ENCODE results near the gene MLXIP. TPM values are rescaled to one million over a fixed set of nuclear protein-coding genes. Genes with fewer than 3 reads are reported as not detected.

MLXIP gene
- total RNA-seq, 1 donor from 2014 or later: 1.9 TPM

DNA sequence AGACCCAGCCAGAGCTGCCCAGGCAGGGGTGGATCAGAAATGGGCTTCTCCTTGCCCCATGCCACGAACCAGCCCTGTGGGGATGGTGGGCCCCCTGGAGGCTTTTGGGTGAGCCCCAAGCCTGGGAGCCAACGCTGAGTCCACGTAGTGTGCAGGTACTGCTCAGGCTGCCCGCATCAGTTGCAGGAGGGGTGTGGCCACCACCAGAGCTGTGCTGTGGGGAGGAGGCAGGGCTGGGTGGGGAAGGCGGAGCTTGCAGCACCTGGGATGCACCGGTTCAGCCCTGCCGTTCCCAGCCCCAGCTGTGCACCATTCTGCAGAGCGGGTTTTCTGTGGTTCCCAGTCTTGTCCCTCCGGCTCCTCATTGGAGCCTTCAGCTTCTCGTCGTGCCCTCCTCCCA, 59.1 kb downstream of the MLXIP start:
- Histone ChIP-seq H3K79me2 (ENCODE audit: low read depth) (no peaks in the 10 kb centered on the region), H3K4me2 (peak overlapping the region; percentile 58), H2AFZ (replicated peaks) (peak overlapping the region; percentile 36), H4K20me1 (ENCODE audit: low read depth) (no peaks in the 10 kb centered on the region), H3K9ac (no peak overlapping the region), H3K36me3 (no peaks in the 10 kb centered on the region), H3K27me3 (no peaks in the 10 kb centered on the region), H3K9me3 (ENCODE audit: low read depth) (no peaks in the 10 kb centered on the region), H3F3A (ENCODE audit: low read depth) (peaks cover 6% of the 10 kb centered on the region), H3K27ac (no peak overlapping the region), H3K4me1 (peaks cover 9% of the 10 kb centered on the region), H3K4me3 (no peak overlapping the region)
- H3K4me3 Mint-ChIP-seq: no peak overlapping the region
- no peak overlapping the region for H3K27ac Mint-ChIP-seq
- peaks cover 21% of the 10 kb centered on the region for H3K36me3 Mint-ChIP-seq
- H3K4me1 Mint-ChIP-seq: no peaks in the 10 kb centered on the region
- TF ChIP-seq, protein P1, sequence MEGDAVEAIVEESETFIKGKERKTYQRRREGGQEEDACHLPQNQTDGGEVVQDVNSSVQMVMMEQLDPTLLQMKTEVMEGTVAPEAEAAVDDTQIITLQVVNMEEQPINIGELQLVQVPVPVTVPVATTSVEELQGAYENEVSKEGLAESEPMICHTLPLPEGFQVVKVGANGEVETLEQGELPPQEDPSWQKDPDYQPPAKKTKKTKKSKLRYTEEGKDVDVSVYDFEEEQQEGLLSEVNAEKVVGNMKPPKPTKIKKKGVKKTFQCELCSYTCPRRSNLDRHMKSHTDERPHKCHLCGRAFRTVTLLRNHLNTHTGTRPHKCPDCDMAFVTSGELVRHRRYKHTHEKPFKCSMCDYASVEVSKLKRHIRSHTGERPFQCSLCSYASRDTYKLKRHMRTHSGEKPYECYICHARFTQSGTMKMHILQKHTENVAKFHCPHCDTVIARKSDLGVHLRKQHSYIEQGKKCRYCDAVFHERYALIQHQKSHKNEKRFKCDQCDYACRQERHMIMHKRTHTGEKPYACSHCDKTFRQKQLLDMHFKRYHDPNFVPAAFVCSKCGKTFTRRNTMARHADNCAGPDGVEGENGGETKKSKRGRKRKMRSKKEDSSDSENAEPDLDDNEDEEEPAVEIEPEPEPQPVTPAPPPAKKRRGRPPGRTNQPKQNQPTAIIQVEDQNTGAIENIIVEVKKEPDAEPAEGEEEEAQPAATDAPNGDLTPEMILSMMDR (IDR thresholded peaks at IDR 0.05): no peak
- TF ChIP-seq EZH2 (IDR thresholded peaks at IDR 0.05): no peak
- no peak for TF ChIP-seq EZH2phosphoT487 (IDR thresholded peaks at IDR 0.05)
- peak; percentile 64 for DNase-seq (ENCODE audit: low spot score)
- no peaks in the 10 kb centered on the region for H3K9me3 Mint-ChIP-seq
- H3K27me3 Mint-ChIP-seq (ENCODE audit: insufficient read depth, low read depth): peaks cover 3% of the 10 kb centered on the region

DNA sequence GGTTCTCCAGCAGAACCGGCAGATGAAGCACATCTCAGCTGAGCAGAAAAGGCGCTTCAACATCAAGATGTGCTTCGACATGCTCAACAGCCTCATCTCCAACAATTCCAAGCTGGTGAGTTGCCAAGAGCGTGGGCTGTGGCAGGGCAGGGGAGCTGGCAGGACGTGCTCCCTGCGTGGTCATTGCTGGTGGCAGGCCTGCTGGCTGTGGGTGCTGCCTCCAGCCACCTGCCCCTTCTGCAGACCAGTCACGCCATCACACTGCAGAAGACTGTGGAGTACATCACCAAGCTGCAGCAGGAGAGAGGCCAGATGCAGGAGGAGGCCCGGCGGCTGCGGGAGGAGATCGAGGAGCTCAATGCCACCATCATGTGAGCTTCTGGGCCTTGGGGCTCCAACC, 59.6 kb downstream of the MLXIP start:
- Mint-ChIP-seq H3K27me3 (ENCODE audit: insufficient read depth, low read depth) (peaks cover 3% of the 10 kb centered on the region), H3K36me3 (peaks cover 24% of the 10 kb centered on the region), H3K9me3 (no peaks in the 10 kb centered on the region), H3K4me3 (no peak overlapping the region), H3K4me1 (no peaks in the 10 kb centered on the region), H3K27ac (no peak overlapping the region)
- TF ChIP-seq, protein P1 (IDR thresholded peaks at IDR 0.05): no peak
- TF ChIP-seq EZH2phosphoT487 (IDR thresholded peaks at IDR 0.05) (no peak), EZH2 (IDR thresholded peaks at IDR 0.05) (no peak)
- H3K9me3 ChIP-seq (ENCODE audit: low read depth): no peaks in the 10 kb centered on the region
- H3K4me3 ChIP-seq: no peak overlapping the region
- no peak overlapping the region for H3K4me2 ChIP-seq
- H3K27ac ChIP-seq: no peak overlapping the region
- no peak for DNase-seq (ENCODE audit: low spot score)
- H3K9ac ChIP-seq: no peak overlapping the region
- H3F3A ChIP-seq (ENCODE audit: low read depth): peaks cover 6% of the 10 kb centered on the region
- H3K36me3 ChIP-seq: no peaks in the 10 kb centered on the region
- H2AFZ ChIP-seq (replicated peaks): peak overlapping the region; percentile 36
- no peaks in the 10 kb centered on the region for H4K20me1 ChIP-seq (ENCODE audit: low read depth)
- no peaks in the 10 kb centered on the region for H3K79me2 ChIP-seq (ENCODE audit: low read depth)
- peaks cover 9% of the 10 kb centered on the region for H3K4me1 ChIP-seq
- no peaks in the 10 kb centered on the region for H3K27me3 ChIP-seq

DNA sequence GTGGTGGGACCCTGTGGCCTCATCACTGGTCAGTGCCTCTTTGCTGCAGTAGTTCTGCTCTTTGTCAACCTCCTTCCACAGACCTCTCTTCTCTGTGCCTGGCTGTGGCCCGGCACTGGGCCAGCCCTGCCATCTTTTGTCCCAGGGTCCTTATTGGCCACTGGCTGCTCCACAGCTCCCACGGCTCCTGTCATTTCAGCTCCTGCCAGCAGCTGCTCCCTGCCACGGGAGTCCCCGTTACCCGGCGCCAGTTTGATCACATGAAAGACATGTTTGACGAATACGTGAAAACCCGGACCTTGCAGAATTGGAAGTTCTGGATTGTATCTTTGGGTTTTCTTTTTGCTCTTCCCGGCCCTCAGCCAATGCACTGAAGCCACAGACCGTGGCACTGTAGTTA, 60.1 kb downstream of the MLXIP start:
- Histone ChIP-seq H3K36me3 (no peaks in the 10 kb centered on the region), H3K4me2 (no peak overlapping the region), H3K9me3 (ENCODE audit: low read depth) (no peaks in the 10 kb centered on the region), H4K20me1 (ENCODE audit: low read depth) (no peaks in the 10 kb centered on the region), H3F3A (ENCODE audit: low read depth) (peaks cover 6% of the 10 kb centered on the region), H3K4me3 (no peak overlapping the region), H3K9ac (no peak overlapping the region), H3K27ac (no peak overlapping the region), H3K27me3 (no peaks in the 10 kb centered on the region), H3K79me2 (ENCODE audit: low read depth) (no peaks in the 10 kb centered on the region), H2AFZ (replicated peaks) (no peak overlapping the region), H3K4me1 (peaks cover 9% of the 10 kb centered on the region)
- H3K4me1 Mint-ChIP-seq: no peaks in the 10 kb centered on the region
- DNase-seq (ENCODE audit: low spot score): no peak
- no peak overlapping the region for H3K4me3 Mint-ChIP-seq
- H3K9me3 Mint-ChIP-seq: peaks cover under 1% of the 10 kb centered on the region
- TF ChIP-seq, protein P1 (IDR thresholded peaks at IDR 0.05): no peak
- TF ChIP-seq EZH2phosphoT487 (IDR thresholded peaks at IDR 0.05) (no peak), EZH2 (IDR thresholded peaks at IDR 0.05) (no peak)
- peaks cover 28% of the 10 kb centered on the region for H3K36me3 Mint-ChIP-seq
- H3K27me3 Mint-ChIP-seq (ENCODE audit: insufficient read depth, low read depth): peaks cover 3% of the 10 kb centered on the region
- no peak overlapping the region for H3K27ac Mint-ChIP-seq
